NCI-H2227 (cell line): ENCODE data around the gene MB.
A peak's percentile ranks its signal among the peaks of the same experiment; 100 is the strongest.

Experiments
- DNase-seq: peaks from one replicate; lab custom pipeline; 2025; ENCODE audit not compliant: unreplicated experiment; lab: John Stamatoyannopoulos, UW

The MB gene

DNA sequence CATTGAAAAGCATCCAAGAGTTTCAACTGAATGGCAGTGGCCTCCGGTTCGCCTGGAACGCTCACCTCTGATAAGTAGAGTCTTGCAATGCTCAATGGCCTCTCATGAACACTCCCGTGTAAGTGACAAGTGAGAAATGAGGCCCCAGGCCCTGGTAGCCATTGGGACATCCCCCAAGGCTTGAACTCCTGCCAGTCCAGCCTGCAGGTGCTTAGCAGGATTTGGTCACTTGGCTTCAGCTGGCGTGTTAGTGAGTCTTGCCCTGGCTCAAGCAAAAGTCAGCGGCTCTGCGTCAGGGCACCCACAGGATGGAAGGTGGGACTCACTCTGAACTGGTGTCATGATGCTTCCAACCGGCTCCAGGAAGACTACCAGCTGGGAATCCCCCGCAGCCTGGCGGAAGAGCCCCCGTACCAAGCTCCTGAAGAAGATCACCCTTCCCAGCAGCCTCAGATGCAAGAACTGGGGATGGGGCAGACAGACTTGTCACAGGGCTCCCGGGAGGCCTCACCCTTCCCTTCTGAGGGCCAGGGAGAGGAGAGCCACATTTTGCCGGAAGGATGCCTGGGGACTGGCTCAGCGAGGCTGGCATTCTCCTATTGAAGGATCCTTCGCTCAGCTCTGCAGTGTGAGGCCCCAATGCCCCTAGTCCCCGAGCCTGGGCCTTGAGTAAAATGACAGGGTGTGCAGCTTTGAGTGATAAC is 19.3 kb downstream of the MB start:
- no peak for DNase-seq

DNA sequence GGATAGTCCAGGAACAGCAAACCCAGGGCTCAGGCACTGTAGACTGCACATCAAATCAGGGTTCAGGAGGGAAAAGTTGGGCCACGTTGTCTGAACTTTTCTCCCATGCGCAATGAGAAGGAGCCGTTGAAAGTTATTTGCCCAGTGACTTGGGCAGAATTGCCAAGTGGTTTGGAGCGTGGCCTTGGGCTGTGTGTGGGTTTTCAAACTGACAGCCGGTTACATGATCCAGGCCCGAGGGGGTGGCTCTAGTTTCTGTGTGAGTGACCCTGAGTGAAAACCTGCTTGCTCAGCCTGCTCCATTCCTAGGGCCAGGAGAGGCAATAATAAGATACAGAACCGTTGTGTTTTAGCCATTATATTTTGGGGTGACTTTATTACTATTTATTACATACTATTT is 20.3 kb downstream of the MB start:
- DNase-seq, result no peak

DNA sequence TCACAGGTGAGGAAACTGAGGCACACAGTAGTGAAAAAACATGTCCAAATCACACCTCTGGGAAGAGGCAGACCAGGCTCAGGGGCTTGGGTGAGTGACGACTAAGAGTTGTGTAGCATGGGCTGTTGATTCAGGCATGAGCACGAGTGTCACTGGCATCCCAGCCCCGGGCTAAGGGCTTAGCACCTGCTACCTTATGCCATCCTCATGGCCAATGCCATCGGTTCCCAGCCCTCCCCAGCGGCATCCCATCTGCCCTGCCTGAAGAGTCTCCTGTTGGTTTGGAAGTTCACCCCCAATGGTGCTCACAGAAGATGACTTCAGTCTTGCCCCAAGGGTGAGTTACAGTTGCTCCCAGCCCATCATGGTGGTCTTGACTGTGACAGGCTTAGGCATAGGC is 22.4 kb downstream of the MB start:
- no peak for DNase-seq

DNA sequence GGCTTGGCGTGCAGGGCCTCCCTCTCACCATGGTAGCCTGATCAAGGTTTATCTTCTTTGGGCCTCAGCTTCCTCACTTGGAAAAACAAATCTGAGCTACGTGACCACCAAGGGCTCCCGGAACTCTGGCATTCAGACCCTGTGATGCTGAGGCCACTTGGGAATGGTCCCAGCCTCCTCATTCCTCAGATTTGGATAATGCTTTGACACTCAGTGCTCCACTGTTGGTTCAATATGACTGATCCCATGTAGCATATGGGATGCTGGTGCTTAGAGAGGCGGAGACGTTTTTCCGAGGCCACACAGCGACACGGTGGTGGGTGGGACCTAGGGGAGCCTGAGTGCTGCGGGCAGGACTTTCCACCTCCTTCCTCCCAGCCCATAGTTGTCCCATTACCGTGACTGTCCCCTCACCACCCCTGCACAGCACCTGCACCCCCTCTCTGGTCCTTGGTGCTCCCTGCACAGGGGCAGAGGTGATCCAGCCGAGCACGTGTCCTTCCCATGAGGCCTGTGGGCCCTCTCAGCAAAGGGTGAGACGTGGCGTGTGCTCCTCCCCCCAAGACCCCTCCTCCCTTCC is 23.1 kb downstream of the MB start:
- DNase-seq, result no peak

DNA sequence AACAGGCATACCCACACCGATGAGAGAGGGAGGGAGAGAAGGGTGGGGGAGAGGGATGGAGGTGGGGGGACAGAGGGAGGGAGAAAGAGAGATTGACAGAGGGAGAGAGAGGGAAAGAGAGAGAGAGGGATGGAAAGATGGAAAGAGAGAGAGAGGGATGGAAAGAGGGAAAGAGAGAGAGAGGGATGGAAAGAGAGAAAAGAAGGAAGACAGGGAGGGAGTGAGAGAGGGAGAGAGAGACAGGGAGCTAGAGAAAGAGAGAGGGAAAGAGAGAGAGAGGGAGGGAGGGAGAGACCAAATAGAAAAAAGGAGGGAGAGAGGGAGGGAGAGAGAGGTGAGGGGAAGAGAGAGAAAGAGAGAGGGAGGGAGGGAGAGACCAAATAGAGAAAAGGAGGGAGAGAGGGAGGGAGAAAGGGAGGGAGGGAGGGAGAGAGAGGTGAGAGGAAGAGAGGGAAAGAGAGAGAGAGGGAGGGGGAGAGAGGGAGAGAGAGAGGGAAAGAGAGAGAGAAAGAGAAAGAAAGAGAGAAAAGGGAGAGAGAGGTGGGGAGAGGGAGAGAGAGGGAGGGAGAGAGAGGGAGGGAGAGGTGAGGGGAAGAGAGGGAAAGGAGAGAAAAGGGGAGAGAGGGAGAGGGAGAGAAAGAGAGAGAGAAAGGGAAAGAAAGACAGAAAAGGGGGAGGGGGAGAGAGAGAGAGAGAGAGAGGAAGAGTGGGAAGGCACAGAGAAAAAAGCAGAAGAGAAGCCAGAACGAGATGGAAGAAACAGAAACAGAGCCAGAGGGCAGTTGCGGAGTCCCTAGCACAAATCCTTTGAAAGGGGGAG is 23.8 kb downstream of the MB start:
- no peak for DNase-seq

DNA sequence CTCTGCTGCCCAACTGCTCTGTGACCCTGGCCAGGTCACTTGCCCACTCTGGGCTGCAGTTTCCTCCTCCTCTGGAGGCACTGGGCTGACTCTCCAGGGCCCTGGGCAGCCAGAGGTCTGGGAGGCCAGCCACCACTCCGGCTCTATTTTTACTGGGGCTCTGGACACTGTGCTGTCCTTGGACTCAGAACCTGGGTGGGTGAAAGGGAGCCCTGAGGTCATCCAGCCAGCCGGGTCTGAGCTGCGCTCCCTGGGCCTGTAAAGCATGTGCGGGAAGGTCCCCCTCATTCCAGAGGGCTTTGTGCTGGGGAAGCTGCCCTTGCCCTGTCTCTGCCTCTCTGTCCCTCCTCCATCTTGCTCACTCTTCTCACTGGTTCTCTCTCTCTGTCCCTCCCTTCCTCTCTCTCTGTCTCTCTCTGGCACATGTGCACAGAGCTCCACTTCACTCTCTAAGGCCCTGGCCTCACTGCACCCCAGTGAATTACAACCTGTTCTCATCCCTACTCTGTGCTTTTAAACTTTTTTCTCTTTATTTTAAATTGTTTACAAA is 24.6 kb downstream of the MB start:
- DNase-seq, result no peak

DNA sequence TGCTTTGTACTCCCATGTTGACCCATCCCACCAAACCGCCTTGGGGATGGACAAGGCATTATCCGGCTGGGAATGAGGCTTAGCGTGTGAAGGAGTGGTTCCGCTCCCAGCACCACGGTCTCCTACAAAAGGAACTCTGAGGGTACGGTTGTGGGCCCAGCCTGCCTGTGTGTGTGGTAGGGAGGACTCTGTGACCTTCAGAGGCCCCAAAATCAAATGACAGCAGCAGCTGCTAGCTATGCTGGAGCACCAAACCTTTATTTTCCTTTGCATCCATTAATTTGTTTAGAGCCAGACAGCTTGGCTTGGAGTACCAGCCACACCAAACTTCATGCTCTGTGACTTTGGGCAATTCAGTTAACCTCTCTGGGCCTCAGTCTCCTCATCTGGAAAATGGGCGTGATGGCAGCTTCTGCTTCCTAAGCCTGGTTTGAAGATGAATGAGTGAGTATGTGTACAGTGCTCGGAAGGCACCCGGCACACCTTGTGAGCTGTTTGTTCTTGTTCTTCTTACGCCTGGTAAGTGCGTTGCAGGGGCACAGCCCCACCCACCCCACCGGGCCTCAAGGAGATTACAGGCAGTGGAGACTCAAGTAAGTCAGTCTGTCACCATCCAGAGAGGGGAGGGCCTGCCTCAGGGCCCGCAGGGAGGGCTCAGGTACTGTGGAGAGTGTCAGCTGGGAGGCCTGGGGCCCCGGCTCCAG is 25.3 kb downstream of the MB start:
- no peak for DNase-seq

DNA sequence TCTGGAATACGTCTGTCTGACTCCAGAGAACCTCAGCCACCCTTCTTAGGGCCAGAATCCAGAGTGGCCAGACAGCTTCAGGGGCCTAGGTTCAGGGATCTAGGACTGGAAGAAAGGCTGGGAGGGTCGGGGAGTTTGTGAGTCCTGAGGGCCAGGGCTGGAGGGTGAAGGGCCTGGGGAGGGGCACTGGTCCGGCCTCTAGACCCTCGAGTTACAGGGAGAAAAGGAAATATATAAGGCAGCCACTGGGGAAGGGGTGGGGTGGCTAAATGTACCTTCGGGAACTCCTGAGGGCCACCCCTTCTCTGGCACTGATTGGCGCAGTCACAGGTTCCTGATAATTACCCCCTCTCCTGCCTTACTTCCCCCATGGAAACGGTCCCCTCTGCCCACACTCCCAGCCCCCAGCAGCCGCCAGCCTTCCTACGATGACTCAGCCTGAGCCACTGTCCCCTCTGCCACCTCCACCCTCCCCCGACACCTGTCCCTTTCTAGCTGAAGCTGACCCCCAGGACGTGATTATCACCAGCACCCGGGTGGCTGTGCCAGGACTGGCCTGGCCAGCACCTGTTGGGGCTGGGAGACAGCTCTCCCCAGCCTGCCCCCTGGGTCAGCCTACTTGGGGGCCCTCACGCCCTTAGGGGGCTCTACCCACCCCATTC is 26.4 kb downstream of the MB start:
- no peak for DNase-seq

DNA sequence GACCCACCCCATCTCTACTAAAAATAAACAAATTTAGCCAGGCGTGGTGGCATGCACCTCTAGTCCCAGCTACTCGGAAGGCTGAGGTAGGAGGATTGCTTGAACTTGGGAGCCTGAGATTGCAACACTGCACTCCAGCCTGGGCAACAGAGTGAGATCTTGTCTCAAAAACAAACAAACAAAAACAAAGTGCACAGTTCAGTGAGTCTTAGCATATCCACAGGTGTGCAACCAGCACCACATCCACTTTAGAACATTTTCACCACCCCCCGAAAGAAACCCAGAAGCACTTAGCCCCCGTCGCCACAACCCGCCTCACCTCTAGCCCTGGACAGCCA is 27.4 kb downstream of the MB start:
- DNase-seq, result no peak

DNA sequence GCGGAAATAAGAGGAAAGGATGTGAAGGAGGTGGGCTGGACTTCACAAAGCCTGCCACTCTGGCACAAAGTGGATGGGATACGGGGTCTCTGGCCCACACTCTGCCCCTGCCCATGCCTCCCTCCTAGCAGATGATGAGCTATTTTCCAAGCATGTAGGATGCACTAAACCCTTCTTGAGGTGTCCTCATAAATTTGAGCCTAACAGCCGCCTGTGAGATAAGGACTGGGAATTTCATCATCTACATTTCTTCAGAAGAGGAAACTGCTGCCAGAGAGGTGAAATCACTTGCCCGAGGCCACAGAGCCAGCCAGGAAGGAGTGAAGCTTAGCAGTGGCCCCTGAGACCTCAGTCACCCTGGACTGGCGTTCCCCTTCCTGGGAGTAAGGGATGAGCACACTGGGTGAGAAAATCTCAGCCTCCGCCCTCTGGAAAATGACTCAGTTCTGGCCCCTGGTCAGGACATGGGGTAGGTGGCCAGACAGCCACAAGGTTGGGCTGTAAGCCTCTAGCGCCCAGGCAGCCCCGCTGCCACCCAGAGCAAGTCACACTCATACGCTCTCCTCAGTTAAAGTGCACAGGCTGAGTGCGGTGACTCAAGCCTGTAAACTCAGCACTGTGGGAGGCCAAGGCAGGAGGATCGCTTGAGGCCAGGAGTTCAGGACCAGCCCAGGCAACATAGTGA is 27.9 kb downstream of the MB start:
- DNase-seq, result no peak

DNA sequence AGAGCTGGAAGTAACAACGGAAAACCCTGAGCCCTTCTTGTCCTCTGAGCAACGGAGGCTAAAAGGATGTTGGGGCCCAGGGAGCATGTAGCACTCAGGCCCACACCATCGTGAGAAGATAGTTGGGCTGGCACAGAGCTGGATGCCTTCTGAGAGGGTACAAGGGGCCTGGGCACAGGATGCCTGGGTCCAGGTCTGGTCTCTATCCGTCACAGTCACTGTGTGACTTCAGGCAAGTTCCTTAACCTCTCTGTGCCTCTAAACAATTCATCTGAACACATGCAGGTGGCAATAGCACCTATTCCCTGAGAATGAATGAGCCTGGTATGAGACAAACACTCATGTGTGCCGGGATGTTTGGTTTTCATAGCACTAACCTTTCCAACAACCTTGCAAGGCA is 29.2 kb downstream of the MB start:
- no peak for DNase-seq

DNA sequence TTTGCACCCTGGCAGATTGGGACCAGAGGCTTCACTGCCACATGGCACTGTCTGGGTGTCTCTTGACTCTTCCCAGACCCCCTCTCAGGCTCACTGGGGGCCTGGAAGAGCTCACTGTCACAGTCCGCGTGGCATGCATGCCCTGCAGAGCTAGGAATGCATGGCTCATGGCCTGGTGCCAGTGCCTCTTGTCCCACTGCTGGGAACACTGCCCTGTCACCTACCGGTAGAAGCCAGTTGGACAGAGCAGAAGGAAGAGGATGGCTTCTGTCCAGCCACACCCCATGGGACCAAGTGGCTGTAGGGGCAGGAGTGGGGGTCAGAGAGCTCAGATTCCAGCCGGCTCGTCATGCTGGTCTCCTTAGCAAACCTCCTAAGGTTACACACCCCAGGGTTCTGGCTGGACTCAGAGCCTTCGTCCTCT is 29.7 kb downstream of the MB start:
- DNase-seq, result no peak

DNA sequence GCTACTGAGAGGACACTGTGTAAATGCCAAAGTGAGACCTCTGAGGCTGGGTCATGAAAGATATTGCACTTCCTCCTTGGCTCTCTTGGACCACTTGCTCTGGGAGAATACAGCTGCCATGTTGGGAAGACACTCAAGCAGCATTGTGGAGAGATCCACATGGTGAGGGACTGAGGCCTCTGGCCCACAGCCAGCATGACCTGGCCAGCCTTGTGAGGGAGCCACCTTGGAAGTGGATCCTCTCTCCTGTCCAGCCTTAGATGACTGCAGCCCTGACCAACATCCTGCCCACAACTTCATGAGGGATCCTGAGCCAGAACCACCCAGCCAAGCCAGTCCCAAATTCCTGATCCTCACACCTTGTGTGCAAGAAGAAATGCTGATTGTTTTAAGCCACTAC is 30.4 kb downstream of the MB start:
- DNase-seq, result no peak

DNA sequence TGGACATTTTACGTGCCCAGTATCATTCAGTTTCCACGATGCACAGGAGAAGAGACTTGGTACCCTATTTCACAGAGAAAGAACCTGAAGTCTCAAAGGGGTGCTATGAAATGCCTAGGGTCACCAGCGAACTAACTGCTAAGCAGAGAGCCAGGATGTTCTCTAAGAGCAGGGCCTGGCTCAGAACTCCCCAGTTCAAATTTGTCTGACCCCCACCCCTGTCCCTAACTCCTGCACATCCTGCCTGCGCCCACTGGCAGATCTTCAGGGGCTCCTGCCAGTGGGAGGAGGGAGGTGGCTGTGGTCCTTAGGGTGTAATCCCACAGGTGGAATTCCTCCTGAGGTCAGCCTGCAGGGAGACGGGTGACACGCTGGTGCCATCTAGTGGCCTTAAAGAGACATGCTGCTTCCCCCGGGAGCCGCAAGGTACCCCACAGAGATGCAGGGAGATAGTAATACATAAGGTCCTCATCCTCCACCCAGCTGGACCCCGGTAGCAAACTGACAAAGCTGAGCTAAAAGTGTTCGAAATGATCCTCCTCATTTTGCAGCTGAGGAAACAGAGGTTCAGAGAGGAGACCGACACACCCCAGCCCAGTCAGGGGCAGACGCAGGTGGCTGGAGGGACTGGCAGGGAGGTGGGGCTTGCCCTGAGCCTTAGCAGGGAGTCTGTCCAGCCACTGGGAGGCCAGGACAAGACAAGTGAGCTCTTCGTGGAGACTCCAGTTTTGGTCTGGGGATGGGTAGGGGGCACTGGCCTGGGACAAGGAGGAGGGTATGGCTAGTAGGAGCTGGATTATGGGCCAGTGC is 34.1 kb downstream of the MB start:
- DNase-seq, result peak; percentile 66

DNA sequence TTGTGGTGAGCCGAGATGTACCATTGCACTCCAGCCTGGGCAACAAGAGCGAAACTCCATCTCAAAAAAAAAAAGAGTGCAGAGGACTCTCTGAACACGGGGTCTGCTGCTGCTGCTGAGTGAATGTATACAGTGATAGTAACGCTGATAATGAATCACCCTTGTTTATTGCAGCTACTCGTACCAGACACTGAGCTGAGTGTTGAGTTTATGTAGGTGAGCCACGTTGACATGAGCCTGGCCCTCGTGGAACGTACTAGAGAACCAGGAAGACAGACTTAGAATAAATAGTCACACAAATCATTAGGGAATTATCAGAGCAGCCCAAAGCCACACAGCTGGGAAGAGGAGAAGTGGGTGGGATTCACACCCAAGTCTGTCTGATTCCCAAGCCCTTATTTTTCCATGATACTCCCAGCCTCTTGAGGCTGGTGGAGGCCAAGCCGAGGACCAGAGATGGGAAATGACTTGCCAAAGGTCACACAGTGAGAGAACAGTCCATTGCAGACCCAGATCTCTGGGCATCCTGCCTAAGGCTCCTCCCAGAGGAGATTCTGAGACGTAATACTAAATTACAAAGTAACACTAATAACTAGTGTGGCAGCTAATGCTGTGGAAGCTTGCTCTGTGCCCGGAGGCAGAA is 34.8 kb downstream of the MB start:
- no peak for DNase-seq

DNA sequence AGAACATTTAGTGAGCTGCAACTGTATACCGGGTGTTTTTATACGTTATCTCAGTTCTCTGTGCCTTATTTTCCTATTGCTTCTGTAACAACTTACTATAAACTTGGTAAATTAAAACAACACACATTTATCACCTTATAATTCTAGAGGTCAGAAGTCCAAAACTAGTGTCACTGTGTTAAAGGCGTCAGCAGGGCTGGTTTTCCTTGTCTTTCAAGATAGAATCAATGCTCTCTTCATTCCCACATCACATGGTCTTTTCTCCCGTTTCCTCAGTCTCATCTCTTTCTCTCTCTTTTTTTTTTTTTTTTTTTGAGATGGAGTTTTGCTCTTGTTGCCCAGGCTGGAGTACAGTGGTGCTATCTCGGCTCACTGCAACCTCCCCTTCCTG is 36.1 kb downstream of the MB start:
- no peak for DNase-seq

DNA sequence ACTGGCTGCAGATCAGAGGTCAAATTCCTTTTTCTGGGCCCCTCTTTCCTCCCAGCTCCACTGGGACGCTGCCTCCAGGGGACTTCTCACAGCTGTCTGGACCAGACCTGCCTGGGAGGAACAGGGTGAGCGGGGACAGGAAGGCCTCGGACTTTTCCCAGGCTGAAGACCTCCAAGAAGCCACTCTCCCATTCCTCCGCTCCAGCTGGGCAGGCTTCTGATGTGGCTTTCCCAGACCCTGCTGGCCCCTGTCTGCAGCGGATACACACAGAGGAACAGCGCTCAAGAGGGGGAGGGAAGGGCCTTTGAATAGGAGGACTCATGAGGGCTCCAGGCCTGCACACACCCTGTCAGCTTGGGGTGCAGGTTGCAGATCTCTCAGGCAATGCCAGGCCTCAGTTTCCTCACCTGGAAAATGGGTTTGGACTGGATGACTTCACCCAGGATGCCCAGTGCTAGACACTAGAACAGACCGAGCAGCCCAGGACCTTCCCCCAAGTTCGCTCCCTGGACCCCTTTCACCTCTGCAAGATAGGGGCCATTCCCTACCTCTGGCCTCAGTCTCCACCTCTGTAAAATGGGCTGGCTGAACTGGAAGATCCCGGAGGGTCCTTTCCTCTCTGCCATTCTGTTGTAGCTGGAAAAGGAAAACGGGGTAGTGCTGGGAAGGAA is 36.6 kb downstream of the MB start:
- DNase-seq, result no peak

DNA sequence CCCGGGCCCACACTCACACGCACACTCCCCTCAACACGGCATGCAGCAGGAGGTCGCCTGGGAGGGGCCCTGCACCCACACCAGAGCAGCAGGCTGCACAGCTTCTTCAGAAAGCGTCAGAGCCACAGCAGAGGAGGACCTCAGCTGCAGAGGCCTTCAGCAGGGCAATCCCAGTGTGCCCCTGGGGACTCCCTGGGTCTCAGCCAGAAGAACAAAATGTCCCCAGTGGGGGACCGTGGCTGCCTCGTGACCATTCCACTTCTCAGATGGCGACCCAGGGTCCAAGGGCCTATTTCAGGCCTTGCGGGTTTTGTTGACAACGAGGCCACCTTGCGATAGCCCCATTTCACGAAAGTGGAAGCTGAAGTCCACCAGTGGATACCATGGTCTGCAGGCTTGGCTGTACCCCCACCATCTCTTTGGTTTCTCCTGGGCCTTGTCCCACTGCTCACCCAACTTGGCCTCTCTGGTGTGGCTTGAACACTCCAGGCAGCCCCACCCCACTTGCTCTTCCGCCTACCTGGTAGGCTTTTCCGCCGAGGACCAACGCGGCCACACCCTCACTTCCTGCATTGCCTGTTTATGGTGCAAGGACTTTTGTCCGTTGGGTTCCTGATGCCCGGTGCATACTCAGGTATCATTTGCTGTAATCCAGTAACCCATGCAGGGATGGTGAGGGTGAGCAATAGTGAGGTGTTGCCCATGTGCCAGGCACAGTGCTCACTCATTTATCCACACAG is 38.1 kb downstream of the MB start:
- DNase-seq, result no peak
